ENCODE data around the gene CTNS.

CTNS gene

GRCh38 chr17:3636154-3636907 lies at the start of gene CTNS, which contains the start of gene SHPK:
TSS of gene CTNS (plus strand) at chr17:3636760. CDS start at chr17:3640207, 3,447 bp downstream.
TSS of gene SHPK (minus strand) at chr17:3636250. CDS start at chr17:3636219, 31 bp downstream.
- DNase-seq (ENCODE audit: low spot score), result peak; percentile 93

- no peak for DNase-seq (ENCODE audit: low spot score)
Observed at GRCh38 chr17:3589784-3590183, 46.8 kb upstream of the CTNS start.

GRCh38 chr17:3590231-3590630 lies 46.3 kb upstream of the CTNS start:
- no peak for DNase-seq (ENCODE audit: low spot score)

- no peak for DNase-seq (ENCODE audit: low spot score)
Observed at GRCh38 chr17:3590768-3591167, 45.8 kb upstream of the CTNS start.

GRCh38 chr17:3592216-3592860 lies 44.2 kb upstream of the CTNS start:
- no peak for DNase-seq (ENCODE audit: low spot score)

GRCh38 chr17:3593384-3593783 lies 43.2 kb upstream of the CTNS start:
- no peak for DNase-seq (ENCODE audit: low spot score)

GRCh38 chr17:3594051-3594800 lies 42.3 kb upstream of the CTNS start:
- DNase-seq (ENCODE audit: low spot score), result no peak

- no peak for DNase-seq (ENCODE audit: low spot score)
Observed at GRCh38 chr17:3594976-3595375, 41.6 kb upstream of the CTNS start.

- DNase-seq (ENCODE audit: low spot score), result no peak
Observed at GRCh38 chr17:3596804-3597464, 39.6 kb upstream of the CTNS start.

- no peak for DNase-seq (ENCODE audit: low spot score)
Observed at GRCh38 chr17:3598078-3598477, 38.5 kb upstream of the CTNS start.

GRCh38 chr17:3600529-3601205 lies 35.9 kb upstream of the CTNS start:
- no peak for DNase-seq (ENCODE audit: low spot score)

- DNase-seq (ENCODE audit: low spot score), result no peak
Observed at GRCh38 chr17:3602499-3602898, 34.1 kb upstream of the CTNS start.

GRCh38 chr17:3603119-3603869 lies 33.3 kb upstream of the CTNS start:
- DNase-seq (ENCODE audit: low spot score), result no peak

- no peak for DNase-seq (ENCODE audit: low spot score)
Observed at GRCh38 chr17:3603870-3604259, 32.7 kb upstream of the CTNS start.

GRCh38 chr17:3609689-3610088 lies 26.9 kb upstream of the CTNS start:
- no peak for DNase-seq (ENCODE audit: low spot score)

GRCh38 chr17:3610523-3610922 lies 26.0 kb upstream of the CTNS start:
- DNase-seq (ENCODE audit: low spot score), result no peak

- DNase-seq (ENCODE audit: low spot score), result no peak
Observed at GRCh38 chr17:3613124-3613523, 23.4 kb upstream of the CTNS start.

GRCh38 chr17:3615160-3615870 lies 21.2 kb upstream of the CTNS start:
- DNase-seq (ENCODE audit: low spot score), result no peak

- no peak for DNase-seq (ENCODE audit: low spot score)
Observed at GRCh38 chr17:3621146-3621720, 15.3 kb upstream of the CTNS start.

GRCh38 chr17:3622977-3623594 lies 13.5 kb upstream of the CTNS start:
- no peak for DNase-seq (ENCODE audit: low spot score)

Data from D341Med (cell line).